ENCODE data around the gene CRACR2A. TPM values are rescaled to one million over a fixed set of nuclear protein-coding genes. Genes with fewer than 3 reads are reported as not detected.
A peak's percentile ranks its signal among the peaks of the same experiment; 100 is the strongest.

CRACR2A gene, protein sequence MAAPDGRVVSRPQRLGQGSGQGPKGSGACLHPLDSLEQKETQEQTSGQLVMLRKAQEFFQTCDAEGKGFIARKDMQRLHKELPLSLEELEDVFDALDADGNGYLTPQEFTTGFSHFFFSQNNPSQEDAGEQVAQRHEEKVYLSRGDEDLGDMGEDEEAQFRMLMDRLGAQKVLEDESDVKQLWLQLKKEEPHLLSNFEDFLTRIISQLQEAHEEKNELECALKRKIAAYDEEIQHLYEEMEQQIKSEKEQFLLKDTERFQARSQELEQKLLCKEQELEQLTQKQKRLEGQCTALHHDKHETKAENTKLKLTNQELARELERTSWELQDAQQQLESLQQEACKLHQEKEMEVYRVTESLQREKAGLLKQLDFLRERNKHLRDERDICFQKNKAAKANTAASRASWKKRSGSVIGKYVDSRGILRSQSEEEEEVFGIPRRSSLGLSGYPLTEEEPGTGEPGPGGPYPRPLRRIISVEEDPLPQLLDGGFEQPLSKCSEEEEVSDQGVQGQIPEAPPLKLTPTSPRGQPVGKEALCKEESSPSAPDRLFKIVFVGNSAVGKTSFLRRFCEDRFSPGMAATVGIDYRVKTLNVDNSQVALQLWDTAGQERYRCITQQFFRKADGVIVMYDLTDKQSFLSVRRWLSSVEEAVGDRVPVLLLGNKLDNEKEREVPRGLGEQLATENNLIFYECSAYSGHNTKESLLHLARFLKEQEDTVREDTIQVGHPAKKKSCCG
- polyA plus RNA-seq (2013, experiment 1 of 2; ENCODE audit: insufficient read length), result 2.7 TPM
- 2.7 TPM for polyA plus RNA-seq (2013, experiment 2 of 2; ENCODE audit: insufficient read length)

DNA sequence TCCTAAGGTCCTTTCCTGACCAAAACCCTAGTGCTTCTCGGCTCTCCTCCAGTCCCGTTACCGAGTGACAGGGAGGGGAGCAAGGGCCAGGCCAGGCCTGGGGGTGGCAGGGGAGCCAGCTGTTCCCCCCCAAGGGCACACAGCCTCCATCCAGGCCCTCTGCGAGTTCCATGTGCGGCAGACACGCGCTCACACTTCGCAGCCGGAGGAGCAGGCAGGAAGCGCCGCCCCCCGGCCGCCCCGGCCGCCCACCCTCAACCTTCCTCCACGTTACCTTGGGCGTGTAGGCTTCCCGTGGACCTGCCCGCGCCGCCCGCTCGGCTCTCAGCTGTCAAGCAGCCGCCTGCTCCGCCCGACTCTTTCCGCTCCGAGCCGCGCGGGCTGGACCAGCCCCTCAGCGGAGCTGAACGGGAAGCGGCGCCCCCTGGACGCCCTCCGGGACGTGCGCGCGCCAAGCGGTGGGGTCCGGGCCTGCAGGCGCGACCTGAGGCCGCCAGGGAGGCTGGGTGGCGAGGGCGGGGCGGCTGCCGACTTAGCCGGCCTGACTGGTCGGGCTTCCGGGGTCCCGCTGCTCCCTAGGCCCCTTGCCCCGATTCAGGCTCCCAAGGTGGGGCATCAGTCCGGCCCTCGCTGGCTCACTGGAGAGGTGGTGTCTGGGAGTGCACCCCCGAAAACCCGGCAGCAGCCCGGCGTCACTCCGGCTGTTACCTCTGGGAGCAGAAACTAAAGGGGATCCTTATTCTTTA, at the start of gene CRACR2A:
TSS of gene CRACR2A (minus strand) at position 369 of the 746 bp plus-strand sequence. CDS start 56,110 bp downstream, outside the sequence.
- DNase-seq, result peak; percentile 72

DNA sequence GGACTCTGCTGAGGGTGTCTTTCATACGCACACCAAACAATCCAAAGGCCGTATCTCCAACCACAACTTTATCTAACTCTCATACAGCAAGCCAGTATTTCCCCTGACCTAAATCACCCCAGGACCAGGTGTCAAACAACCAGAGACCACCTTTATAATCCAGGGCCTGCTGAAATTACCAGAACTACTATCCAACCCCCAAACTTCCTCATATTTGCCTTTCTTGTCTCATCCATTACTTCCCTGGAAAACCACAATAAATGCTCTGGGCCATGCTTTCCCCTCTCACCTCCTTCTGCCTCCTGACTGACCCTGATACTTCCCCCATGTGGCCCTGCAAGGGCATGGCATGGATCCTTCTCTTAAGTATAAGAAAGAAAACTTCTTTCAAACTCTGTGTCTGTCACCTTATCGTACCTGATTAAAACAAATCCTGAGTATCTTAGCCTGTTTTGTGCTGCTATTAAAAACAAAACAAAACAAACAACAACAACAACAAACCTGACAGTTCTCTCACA, 44.7 kb upstream of the CRACR2A start:
- no peak for DNase-seq

DNA sequence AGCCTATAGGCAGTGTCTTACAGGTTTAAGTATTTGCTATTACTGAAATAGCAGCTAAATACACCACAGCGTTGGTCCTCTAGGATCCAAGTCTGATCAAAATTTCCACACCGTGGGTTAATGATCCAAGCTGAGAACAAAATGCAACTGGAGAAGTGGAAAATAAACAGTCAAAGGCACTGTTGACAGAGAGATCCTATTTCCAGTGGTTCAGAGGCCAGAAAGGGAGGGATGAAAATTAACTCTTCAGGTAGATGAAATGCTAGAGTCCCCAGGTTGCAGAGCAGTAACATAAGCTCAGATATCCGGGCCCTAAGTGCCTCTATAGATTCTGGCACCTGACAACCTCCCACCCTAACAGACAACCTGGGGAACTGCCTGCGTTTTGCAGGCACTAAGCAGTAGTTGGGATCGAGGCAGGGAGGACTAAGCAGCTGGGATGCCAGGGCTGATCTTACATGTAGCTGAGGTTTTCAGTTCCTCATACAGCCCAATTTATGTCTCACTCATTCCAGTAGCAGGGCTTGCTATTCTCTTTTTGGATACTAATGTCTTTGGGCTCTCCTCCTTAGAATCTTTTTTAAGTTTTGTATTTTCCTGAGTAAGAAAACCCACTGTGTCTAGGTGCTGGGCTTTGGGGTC, 42.7 kb upstream of the CRACR2A start:
- no peak for DNase-seq

DNA sequence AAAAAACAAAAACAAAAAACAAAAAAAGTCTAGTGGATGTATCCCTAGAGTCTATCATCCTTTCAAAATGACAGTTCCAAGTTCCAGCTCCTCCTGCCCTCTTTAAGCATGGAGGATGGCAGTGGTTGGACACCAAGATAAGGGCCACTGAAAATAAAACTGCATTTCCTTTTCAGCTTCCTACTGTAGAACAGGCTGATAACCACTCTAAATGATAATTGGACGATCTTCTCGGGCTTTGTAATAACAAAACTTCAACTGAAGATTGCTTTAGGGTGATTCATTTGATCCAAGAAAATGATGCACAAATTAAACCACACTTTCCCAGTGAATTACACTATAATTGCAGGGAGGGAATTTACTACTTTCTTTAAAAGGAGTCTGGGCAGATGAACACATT, 42.2 kb upstream of the CRACR2A start:
- no peak for DNase-seq

DNA sequence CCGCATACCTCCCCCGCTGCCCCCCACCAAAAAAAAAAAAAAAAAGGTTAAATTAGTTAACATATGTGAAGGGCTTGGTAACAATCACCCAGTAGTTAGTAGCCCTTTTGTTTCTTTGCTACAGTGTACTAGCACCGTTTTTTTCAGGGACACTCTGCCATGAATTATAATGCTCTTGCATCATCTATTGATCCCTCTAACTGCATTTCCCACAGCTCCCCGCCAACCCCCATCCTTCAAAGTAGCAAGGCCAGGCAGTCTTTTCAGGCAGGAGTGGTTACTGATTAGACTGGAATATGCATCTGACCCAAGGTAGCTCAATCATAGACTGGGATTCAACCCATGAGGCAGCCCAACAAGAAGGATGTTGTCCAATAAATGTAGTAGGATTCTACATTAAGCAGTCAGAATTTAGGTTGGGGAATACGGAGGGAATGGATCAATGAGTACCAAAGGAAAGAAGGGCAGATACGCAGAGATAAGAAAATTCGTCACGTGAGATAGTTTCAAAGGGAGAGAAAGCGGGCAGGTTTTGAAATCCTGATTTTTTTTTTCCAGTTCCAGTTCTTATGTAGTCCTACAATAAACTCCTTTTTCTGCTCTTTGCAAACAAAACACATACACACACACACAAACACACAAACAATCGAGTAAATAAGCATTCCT, 39.8 kb upstream of the CRACR2A start:
- DNase-seq, result no peak

DNA sequence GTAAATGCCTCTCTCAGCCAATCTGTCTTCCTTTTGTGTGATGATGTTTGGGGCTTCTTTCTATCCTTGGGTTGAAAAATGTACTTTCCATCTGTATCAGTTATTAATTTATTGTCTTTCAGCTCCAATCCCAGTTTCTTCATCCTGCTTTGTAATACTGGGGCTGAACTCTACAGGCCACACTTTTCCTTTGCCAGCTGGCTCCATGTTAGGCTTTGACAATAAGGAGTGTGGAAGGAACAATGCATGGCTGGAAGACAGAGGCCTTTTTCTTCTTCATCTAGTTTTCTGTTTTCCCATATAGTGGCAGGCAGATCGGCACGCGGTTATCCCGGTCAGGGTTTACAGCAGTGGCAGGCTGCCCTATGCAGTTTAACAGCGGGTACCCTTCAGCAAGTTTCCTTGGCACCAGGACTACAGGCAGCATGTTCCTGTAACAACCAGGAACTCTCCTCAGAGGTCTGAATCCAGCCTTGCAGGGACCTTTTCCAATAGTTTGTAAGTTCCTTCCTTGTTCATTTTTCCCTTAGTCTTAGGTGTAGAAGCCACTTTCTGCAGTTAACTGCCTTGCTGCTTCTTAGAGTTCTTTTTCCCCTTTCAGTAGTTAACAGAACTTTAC, 38.5 kb upstream of the CRACR2A start:
- no peak for DNase-seq

DNA sequence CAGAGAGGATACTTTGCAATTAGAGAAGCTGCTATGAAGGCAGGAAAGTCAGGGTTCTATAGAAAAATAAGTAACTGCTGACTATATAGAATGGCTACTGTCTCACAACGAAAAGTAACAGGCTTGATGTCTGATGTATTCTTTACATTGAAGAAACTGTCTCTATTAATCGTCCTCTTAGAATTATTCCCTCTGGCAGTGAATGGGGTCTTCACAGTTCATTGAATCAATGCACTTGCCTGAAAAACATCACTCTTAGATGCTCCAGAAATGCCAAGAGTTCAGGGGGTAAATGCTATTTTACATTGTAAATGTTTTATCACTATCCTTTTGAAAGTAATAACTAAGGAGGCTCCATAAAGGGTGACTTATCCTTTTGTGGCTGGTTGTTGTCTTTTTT, 37.7 kb upstream of the CRACR2A start:
- no peak for DNase-seq

DNA sequence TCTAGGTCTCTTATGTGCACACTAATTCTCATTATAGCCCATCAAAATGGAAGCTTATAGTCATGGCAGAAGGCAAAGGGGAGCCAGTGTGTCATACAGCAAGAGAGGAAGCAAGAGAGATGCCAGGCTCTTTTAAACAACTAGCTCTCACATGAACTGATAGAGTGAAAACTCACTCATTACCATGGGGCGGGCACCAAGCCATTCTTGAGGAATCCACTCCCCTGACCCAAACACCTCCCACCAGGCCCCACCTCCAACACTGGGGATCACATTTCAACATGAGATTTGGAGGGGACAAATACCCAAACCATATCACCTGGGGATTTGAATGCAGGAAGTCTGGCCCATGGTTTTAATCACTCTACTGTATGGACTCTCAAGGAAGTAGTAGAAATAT, 36.9 kb upstream of the CRACR2A start:
- DNase-seq, result no peak

DNA sequence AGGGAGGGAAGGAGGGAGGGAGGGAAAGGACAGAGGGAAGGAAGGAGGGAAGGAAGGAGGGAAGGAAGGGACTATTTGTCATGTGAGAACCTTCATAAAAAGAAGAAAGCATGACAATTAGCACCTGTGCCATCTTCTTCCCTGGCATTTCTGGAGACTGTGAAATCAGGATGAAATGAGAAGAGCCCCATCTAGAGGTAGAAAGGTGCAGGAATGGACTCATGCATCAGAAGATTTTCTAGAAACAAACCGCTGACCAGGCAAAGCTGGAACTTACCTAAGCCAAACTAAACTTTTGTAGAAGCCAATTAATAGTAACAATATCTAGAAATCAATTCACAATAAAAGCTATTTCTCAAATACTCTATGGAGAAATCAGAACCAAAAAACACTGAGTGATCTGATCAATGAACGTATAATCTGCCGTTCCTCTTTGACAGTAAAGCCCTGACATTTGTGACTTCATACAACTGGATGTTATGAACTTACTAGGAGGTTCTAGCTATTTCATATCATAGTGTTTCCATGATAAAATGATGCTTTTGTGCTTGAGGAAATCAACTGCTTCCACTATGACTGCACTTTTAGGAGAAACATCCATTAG, 24.4 kb upstream of the CRACR2A start:
- peak; percentile 33 for DNase-seq

DNA sequence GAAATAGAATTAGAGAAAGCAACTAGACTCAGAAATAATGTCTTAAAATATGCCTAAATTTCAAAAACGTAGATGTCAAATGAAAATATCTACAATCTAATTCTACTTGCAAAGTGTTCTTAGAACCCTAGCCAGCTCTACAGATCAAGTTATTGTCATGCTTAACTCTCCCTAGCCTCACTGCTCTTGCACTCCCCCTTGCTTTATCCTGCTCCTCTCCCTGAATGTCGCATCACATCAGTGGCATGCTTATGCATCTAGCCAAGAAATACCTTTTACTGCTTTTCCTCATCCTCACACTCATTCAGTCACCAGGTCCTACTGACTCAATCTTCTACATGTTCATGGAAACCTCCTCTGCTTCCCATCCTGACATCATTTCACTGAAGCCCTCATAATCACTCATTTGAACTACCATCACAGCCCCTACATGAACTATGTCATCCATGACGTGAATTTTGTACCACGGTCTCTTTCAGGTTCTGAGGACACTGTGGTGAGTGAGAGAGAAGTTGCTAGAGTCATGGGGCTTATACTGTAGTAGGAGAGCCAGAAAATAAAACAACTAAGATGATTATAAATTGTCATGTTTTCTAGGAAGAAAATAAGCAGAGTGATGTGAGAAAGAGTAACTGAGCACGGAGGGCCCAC, 22.6 kb upstream of the CRACR2A start:
- no peak for DNase-seq

DNA sequence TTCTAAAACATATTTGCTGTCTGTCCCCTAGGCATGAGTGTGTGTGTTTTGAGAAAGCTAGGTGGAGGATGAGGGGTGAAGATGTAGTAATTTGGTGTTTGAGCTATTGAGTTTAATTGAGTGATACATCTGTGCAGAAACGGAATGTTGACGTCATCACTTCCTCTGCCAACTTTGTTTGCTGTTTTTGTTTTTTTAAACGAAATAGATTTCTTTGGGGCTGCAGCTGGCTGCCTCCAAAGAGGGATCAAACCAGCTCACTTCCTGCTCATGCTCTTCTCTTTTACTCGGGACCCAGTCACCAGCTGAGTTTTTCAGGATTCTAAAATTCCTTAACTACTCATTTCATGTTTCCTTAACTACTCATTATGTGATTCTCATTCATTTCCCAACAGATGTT, 19.5 kb upstream of the CRACR2A start:
- peak; percentile 6 for DNase-seq

DNA sequence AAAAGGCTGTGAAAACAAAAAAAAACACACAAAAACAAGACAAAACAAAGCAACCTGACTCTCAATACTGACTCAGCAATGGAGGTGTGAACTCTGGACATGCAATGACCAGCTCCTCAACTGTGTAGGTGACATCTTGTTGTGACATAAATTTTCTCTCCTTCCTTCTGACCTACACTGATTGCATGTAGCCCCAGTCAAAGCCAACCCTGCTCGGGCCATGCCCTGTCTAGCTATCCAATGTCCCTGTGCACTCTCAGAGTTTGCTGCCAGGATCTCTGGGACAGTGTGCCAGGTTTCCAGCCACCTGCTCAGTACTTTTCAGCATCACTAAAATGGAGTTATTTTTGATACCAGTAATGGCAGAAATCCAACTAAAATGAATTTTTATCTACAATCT, 18.9 kb upstream of the CRACR2A start:
- no peak for DNase-seq

DNA sequence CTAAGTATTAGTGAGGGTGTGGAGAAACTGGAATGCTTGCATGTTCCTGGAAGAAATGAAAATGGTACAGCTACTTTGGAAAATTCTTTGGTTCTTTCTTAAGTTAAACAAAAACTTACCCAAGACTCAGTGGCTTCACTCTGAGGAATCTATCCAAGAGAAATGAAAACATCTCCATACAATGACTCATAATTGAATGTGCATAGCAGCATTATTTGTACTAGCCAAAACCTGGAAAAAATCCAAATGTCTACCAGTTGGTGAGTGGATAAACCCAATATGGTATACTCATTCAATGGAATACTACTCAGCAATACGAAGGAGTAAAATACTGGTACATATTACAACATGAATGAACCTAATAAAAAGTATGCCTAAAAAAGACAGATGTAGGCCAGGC, 18.0 kb upstream of the CRACR2A start:
- DNase-seq, result peak; percentile 53

DNA sequence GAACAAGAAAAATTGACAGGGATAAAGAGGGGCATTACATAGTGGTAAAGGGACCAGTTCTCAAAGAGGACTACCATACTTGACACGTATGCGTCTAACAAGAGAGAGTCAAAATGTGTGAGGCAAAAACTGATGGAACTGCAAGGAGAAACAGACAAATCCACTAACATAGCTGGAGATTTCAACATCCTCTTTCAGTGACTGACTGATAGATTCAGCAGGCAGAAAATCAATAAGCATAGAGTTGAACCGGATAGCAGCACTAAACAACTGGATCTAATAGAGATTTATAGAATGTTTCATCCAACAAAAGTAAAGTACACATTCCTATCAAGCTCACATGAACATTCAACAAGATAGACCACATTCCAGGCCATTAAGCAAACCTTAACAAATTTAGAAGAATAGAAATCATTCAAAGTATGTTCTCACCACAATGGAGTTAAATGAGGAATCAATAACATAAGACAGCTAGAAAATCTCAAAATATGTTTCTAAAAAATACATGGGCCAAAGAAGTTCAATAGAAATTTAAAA, 16.1 kb upstream of the CRACR2A start:
- no peak for DNase-seq

DNA sequence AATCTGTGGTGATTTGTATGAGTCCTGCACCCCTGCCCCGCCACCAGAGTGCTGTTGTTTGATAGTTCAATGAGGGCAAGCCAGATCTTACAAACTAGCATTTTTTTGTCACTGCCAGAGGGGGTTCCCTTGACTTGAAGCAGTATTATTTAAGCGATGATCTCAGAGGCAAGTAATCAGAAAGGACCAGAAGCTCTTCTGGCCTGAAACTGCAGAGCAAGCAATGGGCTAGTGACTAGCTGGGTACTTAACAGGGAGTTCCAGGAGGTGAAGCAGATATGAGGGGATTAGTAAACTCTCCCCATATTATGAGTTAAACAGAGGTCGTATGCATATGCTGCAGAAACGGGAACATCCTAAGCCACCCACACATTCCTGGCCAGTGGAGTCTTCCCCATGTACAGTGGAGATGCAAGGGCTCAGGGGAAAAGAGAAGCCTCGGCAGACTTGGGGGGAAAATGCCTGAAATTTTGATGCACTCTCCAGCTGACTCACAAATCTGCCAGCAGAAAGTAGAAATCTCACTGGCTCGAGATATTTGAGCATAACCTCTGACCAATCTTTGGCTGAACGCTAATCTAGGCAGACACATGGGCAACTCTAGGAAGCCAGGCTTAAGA, 8.3 kb upstream of the CRACR2A start:
- DNase-seq, result peak; percentile 26

DNA sequence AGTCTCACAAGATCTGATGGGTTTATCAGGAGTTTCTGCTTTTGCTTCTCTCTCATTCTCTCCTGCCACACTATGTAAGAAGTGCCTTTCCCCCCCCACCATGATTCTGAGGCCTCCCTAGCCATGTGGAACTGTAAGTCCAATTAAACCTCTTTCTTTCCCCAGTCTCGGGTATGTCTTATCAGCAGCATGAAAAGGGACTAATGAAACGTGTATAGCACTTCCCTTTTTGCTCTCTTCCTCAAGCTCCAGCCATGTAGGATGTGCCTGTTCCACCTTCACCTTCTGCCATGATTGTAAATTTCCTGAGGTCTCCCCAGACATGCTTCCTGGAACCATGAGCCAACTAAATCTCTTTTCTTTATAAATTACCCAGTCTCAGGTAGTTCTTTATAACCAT, 7.0 kb upstream of the CRACR2A start:
- no peak for DNase-seq

DNA sequence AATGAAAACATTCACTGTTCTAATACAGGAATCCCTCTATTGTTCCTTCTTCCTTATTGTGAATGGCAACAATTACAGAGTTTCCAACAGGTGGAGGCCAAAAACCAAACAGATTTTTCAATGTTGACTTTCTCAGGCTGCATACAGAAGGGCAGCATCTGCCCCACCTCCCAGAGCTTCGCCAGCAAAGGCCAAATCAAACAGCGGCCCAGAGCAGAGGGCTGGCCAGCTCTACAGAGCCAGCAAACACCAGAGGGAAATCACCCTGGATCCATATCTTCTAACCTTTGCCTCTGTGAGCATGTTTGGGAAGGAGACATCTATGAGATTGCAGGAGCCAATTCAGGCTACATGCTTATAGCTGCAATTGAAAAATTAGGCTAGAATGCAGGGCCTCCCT, 4.4 kb upstream of the CRACR2A start:
- no peak for DNase-seq

DNA sequence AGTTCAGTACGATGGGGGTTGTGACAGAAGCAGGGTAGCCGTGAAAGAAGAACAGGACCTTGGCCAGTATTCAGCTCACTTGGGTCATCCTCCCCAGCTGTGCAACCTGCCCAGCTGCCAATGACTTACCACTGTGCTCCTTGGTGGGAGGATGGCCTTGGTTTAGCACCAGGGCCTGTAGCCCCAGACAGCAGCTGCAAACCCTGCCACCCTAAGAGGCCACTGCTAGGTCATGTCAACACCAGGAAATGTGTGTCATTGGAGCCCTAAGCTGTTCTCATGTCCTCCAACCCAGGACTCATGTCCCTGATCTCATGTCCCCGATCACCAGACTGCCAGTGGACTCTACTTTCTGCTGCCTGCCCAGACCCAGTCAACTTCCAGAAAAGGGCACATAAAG, 3.0 kb upstream of the CRACR2A start:
- DNase-seq, result no peak

DNA sequence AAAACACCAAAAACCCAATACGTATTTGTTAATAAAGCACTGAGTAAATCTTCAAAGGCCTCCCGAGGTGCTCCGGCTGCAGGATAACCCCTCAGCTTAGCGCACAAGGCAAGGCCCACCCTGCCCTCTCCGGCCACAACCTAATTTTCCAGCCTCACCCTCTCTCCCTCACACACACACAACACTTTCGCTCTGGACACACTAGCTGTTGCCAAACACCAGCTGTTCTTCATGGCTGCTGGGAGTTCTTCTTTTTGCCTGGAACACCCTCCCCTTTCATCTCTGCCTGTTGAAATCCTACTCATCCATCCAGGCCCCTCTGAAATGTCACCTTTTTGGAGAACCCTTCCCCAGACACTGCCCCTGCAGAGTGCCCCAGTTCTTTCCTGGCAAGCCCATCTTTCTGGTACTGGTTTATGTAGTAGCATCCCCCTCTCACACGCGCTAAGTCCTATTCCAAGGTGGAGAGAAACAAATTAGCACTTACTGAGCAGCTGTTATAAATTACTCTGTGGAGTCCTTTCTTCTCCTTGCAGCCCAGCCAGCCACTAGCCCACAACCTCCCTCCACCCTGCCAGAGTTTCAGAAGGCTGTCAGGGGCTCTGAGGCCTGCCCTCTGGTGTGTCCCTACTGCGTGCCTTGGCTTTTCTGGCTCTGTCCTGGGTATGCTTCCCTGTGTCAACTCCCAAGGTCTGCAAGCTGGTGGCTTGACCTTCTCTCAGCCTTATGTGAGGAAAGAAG, 805 bp upstream of the CRACR2A start:
- DNase-seq, result peak; percentile 17
